SK-N-SH treated with all-trans-retinoic acid at 6 μM for 48 hours (cell line): Measurements from ENCODE around the gene CERT1.
A peak's percentile ranks its signal among the peaks of the same experiment; 100 is the strongest.

Source experiments
- ATAC-seq: fragments of 200-7000 bp; cut with Tn5 transposase; 3 replicates; pipeline ENCODE4 v1.9.1; 2020; ENCODE audit warnings: mild to moderate bottlenecking, moderate library complexity
- ARNTL ChIP-seq: fragments of 450-650 bp; formaldehyde crosslinking; IDR thresholded peaks from 2 replicates; pipeline ENCODE4 v1.5.0; 2020; ENCODE audit warnings: low read depth, mild to moderate bottlenecking, moderate library complexity, borderline replicate concordance
- BACH2 ChIP-seq: fragments of 250-450 bp; sonication (Bioruptor Pico); IDR thresholded peaks from 2 replicates; pipeline ENCODE4 v1.9.0; 2021; ENCODE audit warnings: mild to moderate bottlenecking, borderline replicate concordance
- CREB5 ChIP-seq: fragments of 250-450 bp; sonication (Bioruptor Pico); IDR thresholded peaks from 2 replicates; pipeline ENCODE4 v1.5.1; 2020; ENCODE audit warnings: low read depth, mild to moderate bottlenecking, moderate library complexity
- CSDC2 ChIP-seq: fragments of 250-450 bp; sonication (Bioruptor Pico); IDR thresholded peaks from 2 replicates; pipeline ENCODE4 v1.5.0; 2020; ENCODE audit warnings: mild to moderate bottlenecking, moderate library complexity
- CSRNP3 ChIP-seq: fragments of 250-450 bp; sonication (Bioruptor Pico); IDR thresholded peaks from 2 replicates; pipeline ENCODE4 v1.5.1; 2021; ENCODE audit warnings: mild to moderate bottlenecking, moderate library complexity
- GLIS3 ChIP-seq: fragments of 250-450 bp; sonication (Bioruptor Pico); IDR thresholded peaks from 2 replicates; pipeline ENCODE4 v1.5.0; 2020; ENCODE audit warnings: mild to moderate bottlenecking, moderate library complexity
- ISL1 ChIP-seq: fragments of 250-450 bp; sonication (Bioruptor Pico); IDR thresholded peaks from 2 replicates; pipeline ENCODE4 v2.1.2; 2022; ENCODE audit warnings: mild to moderate bottlenecking, moderate library complexity
- OSR1 ChIP-seq: fragments of 250-450 bp; sonication (Bioruptor Pico); IDR thresholded peaks from 2 replicates; pipeline ENCODE4 v1.8.0; 2022; ENCODE audit warnings: moderate library complexity, mild to moderate bottlenecking, inconsistent platforms
- PATZ1 ChIP-seq: fragments of 250-450 bp; sonication (Bioruptor Pico); IDR thresholded peaks from 2 replicates; pipeline ENCODE4 v1.8.0; 2020; ENCODE audit warnings: mild to moderate bottlenecking, moderate library complexity, borderline replicate concordance
- POU6F1 ChIP-seq: fragments of 250-450 bp; sonication (Bioruptor Pico); IDR thresholded peaks from 2 replicates; pipeline ENCODE4 v1.8.0; 2021; ENCODE audit warnings: low read depth, mild to moderate bottlenecking, moderate library complexity, borderline replicate concordance
- RARB ChIP-seq: fragments of 250-450 bp; sonication (Bioruptor Pico); IDR thresholded peaks from 2 replicates; pipeline ENCODE4 v1.8.0; 2021; ENCODE audit warnings: mild to moderate bottlenecking, moderate library complexity
- TCF4 ChIP-seq: fragments of 250-450 bp; sonication (Bioruptor Pico); IDR thresholded peaks from 2 replicates; pipeline ENCODE4 v1.8.0; 2021; ENCODE audit warnings: mild to moderate bottlenecking, moderate library complexity, borderline replicate concordance
- TOX ChIP-seq: fragments of 250-450 bp; sonication (Bioruptor Pico); IDR thresholded peaks from 2 replicates; pipeline ENCODE4 v1.8.0; 2021; ENCODE audit warnings: mild to moderate bottlenecking, moderate library complexity, borderline replicate concordance
- TSHZ2 ChIP-seq: fragments of 250-450 bp; sonication (Bioruptor Pico); IDR thresholded peaks from 2 replicates; pipeline ENCODE4 v1.5.0; 2020; ENCODE audit warnings: mild to moderate bottlenecking, moderate library complexity
- ZC3H10 ChIP-seq: fragments of 250-450 bp; sonication (Bioruptor Pico); IDR thresholded peaks from 2 replicates; pipeline ENCODE4 v1.5.1; 2021; ENCODE audit warnings: mild to moderate bottlenecking, moderate library complexity
- ZFP30 ChIP-seq: fragments of 450-650 bp; formaldehyde crosslinking; IDR thresholded peaks from 2 replicates; pipeline ENCODE4 v1.5.0; 2022; ENCODE audit warnings: mild to moderate bottlenecking, moderate library complexity
- ZNF70 ChIP-seq: fragments of 450-650 bp; formaldehyde crosslinking; IDR thresholded peaks from 2 replicates; pipeline ENCODE4 v1.5.0; 2020; ENCODE audit warnings: mild to moderate bottlenecking, moderate library complexity
- ZNF8 ChIP-seq: fragments of 450-650 bp; formaldehyde crosslinking; IDR thresholded peaks from 2 replicates; pipeline ENCODE4 v1.5.0; 2020; ENCODE audit warnings: mild to moderate bottlenecking, moderate library complexity

CERT1 gene

GRCh38 chr5:75472973-75473372, 38.5 kb downstream of the CERT1 start (continued):
- TF ChIP-seq TSHZ2 (CRISPR knock-in tag): no peak
- no peak for TF ChIP-seq TOX (CRISPR knock-in tag)
- no peak for TF ChIP-seq TCF4
- TF ChIP-seq ARNTL: no peak
- TF ChIP-seq ISL1 (CRISPR knock-in tag): no peak
- TF ChIP-seq CREB5: no peak
- no peak for TF ChIP-seq BACH2 (CRISPR knock-in tag)
- TF ChIP-seq CSDC2 (CRISPR knock-in tag): no peak

GRCh38 chr5:75471193-75471592, 40.2 kb downstream of the CERT1 start:
- no peak for ATAC-seq
- no peak for TF ChIP-seq ZNF70 (CRISPR knock-in tag)
- TF ChIP-seq PATZ1 (CRISPR knock-in tag): no peak
- TF ChIP-seq OSR1 (CRISPR knock-in tag): no peak
- TF ChIP-seq TSHZ2 (CRISPR knock-in tag): no peak
- no peak for TF ChIP-seq RARB (CRISPR knock-in tag)
- TF ChIP-seq ISL1 (CRISPR knock-in tag): no peak
- TF ChIP-seq CSRNP3: no peak
- no peak for TF ChIP-seq ZNF8 (CRISPR knock-in tag)
- no peak for TF ChIP-seq POU6F1
- TF ChIP-seq ZC3H10 (CRISPR knock-in tag): no peak
- no peak for TF ChIP-seq BACH2 (CRISPR knock-in tag)
- TF ChIP-seq ZFP30: no peak

- no peak for TF ChIP-seq OSR1 (CRISPR knock-in tag)
- peak; percentile 77 for TF ChIP-seq ZFP30
- no peak for TF ChIP-seq GLIS3 (CRISPR knock-in tag)
These were observed 42.4 kb downstream of the CERT1 start for GRCh38 chr5:75469017-75469416.

More at GRCh38 chr5:75469017-75469416, 42.4 kb downstream of the CERT1 start:
- no peak for ATAC-seq
